Esophagus mucosa (tissue), 1 donor: ENCODE results near the gene MVD. TPM values are rescaled to one million over a fixed set of nuclear protein-coding genes. Genes with fewer than 3 reads are reported as not detected.

Experiments used
- ATAC-seq: fragments of 200-7000 bp; cut with Tn5 transposase; one replicate; pipeline ENCODE4 v1.9.1; 2020
- total RNA-seq: library from RNA; stranded (reverse); gene quantifications from one replicate; pipeline ENCODE4 v1.2.4, GENCODE V29; 2023
- donor health status: DM: yes; HTN: yes; CAD: no.

MVD gene
- total RNA-seq, result 154 TPM

DNA sequence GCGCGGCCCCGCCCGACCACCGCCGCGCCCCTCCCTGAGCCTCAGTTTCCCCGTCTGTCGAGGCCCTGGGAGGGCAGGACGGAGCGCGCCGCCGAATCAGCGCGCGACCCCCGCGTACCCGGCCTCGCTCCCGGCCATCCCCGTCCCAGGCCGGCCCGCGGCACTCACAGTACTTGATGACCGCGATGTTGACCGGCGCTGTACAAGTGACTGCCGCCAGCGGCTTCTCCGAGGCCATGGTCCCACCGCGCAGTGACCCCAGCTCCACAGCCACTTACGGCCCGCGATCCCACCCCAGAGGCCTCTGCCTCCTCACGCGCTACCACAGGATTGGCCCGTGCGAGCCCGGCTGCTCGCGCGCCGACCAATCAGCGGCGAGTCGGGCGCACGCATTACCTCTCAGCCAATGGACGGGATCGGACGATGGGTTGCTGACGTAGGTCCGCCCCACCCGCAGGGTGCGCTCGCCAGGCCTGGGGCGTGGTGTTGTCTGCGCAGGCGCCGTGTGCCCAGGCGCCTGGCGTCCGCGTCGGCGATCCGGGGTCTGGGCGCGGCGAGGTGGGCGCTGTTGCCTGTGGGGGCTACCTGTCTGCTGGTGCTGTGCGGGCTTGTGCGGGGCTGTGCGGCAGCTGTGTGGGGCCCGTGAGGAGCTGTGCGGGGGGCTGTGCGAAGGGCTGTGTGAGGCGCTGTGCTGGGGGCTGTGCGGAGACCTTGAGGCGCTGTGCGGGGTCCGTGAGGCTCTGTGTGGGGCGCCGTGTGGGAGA lies at the start of gene MVD:
Gene MVD, minus strand, starts transcription at position 249 of the 764 bp plus-strand sequence. Its CDS starts 11 bp downstream, at position 238.
- peak; percentile 99 for ATAC-seq

DNA sequence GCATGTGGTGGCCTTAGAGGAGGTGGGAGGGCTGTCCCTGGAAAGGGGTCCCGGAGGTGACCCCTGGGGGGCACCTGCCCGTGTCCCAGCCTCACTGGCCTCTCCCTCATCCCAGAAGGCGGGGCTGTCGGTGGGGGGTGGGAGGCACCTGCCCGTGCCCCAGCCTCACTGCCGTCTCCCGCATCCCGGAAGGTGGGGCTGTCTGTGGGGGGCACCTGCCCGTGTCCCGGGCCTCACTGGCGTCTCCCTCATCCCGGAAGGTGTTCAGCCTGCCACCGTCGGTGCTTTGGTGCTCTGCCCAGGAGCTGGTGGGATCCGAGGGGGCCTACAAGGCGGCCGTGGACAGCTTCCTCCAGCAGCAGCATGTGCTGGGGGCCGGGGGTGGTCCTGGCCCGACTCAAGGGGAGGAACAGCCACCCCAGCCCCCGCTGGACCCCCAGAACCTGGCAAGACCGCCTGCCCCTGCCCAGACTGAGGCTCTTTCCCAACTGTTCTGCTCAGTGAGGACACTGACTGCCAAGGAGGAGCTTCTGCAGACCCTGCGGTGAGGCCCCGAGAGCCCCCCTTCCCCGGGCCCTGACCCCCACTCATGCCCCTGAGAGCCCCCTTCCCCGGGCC lies 49.6 kb upstream of the MVD start:
- ATAC-seq, result no peak

- no peak for ATAC-seq
Measured at GRCh38 chr16:88711750-88712340, 49.0 kb upstream of the MVD start.

DNA sequence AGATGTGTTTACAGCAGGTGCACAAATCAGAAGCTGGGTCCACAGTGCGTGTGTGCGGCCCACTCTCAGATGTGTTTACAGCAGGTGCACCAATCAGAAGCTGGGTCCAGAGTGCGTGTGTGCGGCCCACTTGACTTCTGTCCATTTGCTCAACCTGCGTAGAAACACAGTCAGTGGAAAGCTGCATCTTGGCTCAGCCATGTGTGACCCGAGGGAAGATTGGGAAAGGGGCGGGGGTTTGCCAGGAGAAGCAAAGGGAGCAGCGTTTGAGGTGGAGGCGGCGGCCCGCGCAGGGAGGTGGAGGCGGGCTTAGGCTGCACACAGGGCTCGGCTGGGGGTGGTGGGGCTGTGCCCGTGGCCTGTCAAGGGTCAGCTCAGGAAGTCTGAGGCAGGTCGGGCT lies 47.7 kb upstream of the MVD start:
- ATAC-seq, result no peak

DNA sequence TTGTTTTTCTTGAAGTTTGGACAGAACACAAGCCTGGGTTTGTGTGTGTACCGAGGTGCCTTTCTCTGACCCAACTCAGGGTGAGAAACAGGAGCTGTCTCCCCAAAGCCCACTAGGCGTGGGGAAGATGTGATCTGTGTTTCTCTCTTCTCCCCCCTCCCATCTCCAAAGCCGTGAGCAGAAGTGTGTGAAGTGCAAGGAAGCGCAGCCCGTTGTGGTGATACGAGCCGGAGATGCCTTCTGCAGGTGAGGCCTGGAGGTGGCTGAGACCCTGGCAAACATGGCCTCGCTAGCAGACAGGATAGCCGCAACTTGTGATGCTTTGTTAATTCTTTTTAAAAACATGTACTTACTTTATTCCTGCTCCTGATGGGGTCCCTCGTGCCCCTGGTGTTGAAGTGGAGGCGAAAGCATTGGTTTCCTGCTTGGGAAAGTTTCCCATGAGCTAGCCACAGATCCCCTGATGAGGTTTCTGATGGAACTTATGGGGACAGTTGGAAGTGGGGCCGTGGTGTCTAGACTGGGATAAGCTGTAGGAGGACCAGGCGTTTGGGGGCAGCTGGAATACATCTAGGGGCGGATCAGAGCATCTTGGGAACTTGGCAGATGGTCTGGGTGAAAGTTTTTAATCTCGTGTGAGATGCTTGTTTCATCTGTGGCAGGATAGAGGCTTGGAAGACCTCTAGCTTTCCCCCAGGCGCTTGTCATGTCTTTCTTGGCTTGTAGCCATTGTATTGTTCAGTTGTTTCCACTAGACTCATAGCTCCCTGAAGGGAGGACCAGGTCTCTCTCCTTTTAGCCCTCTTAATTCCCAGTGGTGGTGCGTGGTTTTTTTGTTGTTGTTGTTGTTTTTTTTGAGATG lies 44.3 kb upstream of the MVD start:
- ATAC-seq, result no peak

DNA sequence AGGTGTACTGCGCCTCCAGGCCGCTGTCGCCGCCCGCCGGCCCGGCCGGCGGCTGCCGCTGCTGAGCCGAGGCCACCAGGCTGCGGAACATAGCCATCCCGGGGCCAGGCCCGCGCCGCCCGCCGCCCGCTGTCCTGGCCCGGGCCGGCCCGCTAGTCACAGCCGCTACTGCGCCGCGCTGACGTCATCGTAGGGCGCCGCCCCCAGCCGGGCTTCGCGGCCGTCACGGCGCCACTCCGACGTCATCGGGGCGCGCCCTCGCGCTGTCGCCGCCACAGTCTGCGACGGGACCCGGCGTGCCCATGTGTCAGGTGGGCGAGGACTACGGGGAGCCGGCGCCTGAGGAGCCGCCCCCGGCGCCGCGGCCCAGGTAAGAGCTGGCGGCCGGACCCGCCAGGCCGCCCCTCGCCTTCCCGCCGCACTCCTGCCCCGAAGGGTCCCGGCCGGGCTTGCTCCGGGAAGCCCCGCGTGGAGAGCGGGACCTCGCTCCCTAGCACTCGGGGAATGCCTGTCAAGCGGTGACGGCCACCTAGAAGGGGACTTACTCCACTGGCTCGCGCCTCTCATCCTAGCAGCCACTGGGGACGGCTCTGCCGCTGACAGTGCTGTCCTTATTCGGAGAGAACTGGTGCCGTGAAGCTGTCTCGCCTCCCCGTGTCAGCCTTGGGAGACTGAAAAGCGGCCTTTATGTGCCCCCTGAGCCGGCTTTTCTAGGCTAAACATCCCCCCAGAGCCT lies 43.5 kb upstream of the MVD start, which contains the start of the genes CTU2 and RNF166:
Gene CTU2, plus strand, starts transcription at position 275 of the 736 bp plus-strand sequence. Its CDS starts 28 bp downstream, at position 303.
Gene RNF166, minus strand, starts transcription at position 180 of the 736 bp plus-strand sequence. Its CDS starts 83 bp downstream, at position 97.
- ATAC-seq, result peak; percentile 87

GRCh38 chr16:88705801-88706228 lies 42.9 kb upstream of the MVD start:
- no peak for ATAC-seq

DNA sequence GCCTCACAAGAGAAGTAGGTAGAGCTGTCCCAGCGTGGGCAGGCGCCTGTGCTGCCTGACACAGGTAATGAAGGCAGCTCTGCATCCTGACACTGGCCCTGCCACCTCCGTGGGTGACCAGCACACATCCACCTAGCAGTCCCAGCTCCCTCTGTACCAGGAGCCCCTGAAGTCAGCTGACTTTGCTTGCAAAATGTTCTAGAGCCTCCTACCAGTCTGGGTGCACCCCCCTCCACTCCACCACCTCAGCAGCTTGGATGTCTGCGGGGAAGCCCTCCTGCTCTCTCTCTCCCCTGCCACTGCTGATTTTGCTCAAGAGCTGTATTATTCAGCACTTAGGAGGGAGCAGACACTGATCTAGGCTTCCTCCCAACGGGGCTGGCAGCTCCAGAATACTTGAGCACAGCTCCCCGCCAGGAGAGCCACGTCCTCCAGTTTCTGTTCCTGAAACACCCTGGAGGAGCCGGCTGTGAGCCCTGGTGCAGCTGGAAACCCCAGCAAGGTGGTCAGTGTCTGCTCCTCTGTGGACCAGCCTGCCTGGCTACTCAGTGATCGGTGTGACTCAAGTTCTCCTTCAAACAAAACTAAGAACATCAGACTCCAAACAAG lies 42.3 kb upstream of the MVD start:
- ATAC-seq, result no peak

GRCh38 chr16:88703486-88704309 lies 40.8 kb upstream of the MVD start:
- no peak for ATAC-seq

DNA sequence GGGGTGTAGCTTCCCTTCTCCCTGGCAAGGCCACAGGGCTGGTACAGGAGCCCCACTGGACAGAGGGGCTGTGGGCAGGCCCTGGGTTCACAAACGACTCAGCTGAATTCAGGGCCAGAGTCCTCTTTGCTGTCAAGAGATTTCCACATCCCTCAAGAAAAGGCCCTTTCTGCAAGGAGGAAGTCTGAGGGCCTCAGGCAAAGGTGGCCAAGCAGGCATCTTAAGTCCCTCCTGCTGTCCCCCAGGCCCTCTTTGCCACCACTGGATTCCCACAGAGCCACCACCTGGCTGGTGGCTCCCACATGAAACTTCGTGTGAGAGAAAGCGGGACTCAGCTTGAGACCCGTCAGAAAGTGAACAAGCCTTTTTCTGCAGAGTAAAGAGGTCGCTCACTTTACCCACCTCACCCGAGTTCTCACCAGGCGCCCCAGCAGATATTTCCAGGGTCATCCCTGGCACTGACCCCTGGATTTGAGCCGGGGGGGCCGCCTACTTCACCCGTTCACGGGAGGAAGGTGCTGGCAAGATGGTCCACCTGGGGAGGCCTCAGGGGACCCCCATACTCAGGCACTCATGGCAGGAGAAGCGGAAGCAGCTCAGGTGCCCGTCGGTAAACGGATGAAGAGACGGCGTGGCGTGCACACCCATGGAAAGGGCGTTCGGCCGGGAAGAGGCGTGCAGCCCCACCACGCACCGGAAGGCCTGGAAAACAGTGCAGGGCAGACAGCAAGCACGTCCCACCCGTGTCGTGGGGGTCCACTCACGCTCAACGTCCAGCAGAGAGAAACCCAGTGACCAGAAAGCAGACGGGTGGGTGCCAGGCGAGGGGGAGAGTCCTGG lies 39.7 kb upstream of the MVD start:
- ATAC-seq, result no peak

- no peak for ATAC-seq
Measured at GRCh38 chr16:88701581-88702370, 38.9 kb upstream of the MVD start.

DNA sequence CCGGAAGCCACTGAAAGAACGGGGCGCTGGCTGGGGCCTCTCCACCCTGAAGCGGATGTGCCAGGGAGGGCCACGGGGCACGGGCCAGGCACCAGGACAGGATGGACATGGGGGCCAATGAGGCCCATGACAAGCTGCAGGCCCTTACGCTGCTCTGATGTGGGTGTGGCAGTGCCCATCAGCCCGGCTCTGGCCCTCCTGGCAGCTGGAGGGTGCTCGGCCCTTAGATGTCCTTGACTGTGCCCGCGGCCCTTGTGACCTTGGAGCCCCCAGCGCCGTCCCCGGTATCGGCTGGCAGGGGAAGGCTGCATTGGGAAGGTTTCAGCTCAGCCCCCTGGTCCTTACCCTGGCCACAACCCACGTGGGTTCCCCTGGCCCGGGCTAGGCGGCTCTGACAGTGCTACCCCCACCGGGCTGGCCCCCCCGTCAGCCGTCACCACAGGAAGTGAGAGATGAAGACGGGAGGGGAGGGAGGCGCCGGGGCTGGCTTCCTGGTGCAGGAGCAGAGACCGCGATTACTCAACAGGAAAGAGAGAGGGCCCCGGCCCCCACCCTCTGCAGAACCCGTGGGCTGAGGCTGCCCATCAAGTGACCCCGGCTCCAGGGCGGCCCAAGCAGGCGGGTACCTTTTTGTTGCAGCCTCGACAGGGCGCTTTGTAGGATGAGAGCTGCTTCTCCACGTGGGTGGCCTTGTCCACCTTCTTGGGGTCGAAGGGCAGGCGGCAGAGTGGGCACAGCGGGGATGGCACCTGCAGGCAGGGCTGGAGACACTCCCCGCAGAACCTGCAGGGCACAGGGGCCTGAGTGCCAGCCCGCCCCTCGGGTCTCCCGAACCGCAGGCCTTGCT lies 38.0 kb upstream of the MVD start:
- peak; percentile 59 for ATAC-seq

GRCh38 chr16:88700322-88700635 lies 37.4 kb upstream of the MVD start:
- ATAC-seq, result no peak

GRCh38 chr16:88699180-88699579 lies 36.3 kb upstream of the MVD start:
- no peak for ATAC-seq

- no peak for ATAC-seq
Measured at GRCh38 chr16:88698646-88699045, 35.8 kb upstream of the MVD start.

DNA sequence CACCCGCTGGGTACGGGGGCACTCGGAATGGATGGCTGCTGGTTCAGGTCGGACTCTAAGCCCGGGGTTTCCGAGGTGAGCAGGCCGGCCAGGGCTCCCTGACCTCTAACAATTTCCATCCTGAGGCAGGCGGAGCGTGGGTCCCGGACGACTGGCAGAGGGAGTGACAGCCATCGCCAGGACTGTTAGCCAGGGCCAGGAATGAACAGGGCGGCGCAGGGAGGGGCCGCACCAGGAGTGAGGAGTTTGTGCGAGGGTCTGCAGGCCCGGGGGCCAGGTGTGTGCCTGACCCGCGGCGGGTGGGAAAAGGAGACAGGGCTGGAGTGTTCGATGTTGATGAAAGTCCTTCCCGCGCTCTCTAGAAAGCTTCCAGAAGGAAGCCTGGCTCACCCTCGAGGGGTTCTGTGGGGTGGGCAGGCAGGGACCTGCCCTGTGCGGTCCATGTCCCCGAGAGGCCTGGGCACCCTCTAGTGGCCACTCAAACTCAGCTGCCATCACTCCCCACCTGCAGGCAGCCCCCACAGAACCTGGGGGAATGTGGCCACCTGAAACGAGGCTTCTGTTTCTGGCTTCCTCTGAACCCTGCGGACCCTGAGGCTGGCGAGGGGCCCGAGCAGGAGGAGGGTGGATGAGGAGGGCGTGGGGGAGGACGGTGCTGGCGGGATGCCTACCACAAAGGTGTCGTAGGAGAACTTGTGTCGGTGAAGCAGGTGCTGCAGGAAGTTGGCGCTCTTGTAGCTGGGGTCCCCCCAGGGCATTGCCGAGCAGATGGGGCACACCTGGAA lies 35.1 kb upstream of the MVD start:
- no peak for ATAC-seq
